GM23248 (cell line): Measurements from ENCODE around the gene SHROOM3.

ENCODE experiments used
- EZH2 ChIP-seq: fragments of 200-600 bp; sonication (generic); IDR thresholded peaks from 2 replicates; pipeline ENCODE4 v1.6.1; 2018; ENCODE audit warnings: antibody characterized with exemption, mild to moderate bottlenecking; ENCODE audit not compliant: insufficient read depth, poor library complexity, severe bottlenecking
- EZH2phosphoT487 ChIP-seq: fragments of 200-600 bp; sonication (generic); IDR thresholded peaks from 2 replicates; pipeline ENCODE4 v1.6.1; 2018; ENCODE audit warnings: antibody characterized with exemption, moderate library complexity, mild to moderate bottlenecking, low read depth; ENCODE audit not compliant: insufficient read depth

- no peak for TF ChIP-seq EZH2
- TF ChIP-seq EZH2phosphoT487: no peak
Observed at GRCh38 chr4:76564123-76564915, 129.3 kb downstream of the SHROOM3 start.
